Stimulated activated naive CD4-positive, alpha-beta T cell (primary cell): ENCODE data around the gene THRAP3.

Experiments used
- DNase-seq, 6 experiments: peaks; one replicate each; lab custom pipeline; 2025; lab: John Stamatoyannopoulos, UW

Gene THRAP3

GRCh38 chr1:36301220-36301619, 77.0 kb downstream of the THRAP3 start:
- DNase-seq = no peak

- DNase-seq = no peak
Measured at GRCh38 chr1:36303244-36303643, 79.0 kb downstream of the THRAP3 start.

DNA sequence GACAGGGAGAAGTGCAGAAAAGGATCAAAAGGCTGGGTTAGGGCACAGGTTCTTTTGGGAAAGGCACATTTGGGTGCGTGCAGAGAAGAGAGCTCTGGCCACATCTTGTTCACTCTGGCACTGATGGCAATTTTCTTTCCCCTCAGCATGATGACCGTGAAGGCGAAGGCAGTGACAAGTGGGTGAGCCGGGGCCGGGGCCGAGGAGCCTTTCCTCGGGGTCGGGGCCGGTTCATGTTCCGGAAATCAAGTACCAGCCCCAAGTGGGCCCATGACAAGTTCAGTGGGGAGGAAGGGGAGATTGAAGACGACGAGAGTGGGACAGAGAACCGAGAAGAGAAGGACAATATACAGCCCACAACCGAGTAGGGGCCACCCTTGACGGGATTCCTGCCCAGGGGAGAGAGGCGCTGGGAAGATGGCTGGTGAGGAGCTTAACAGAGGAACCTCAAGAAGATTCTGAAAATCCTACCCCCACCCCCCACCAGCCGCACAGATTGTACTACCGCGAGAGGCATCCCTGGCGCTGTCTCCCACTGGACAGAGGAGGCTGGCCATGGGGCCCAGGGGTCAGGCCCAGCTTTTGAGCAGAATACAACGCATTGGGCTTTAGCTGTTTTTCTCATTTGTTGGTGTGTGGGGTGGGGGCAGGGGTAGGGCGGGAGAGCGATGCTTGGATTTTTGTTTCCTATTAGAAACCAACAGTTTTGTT, 79.6 kb downstream of the THRAP3 start:
- no peak for DNase-seq

GRCh38 chr1:36304521-36304920, 80.3 kb downstream of the THRAP3 start:
- no peak for DNase-seq

- DNase-seq = no peak
Measured at GRCh38 chr1:36304970-36305914, 81.0 kb downstream of the THRAP3 start.

- DNase-seq = no peak
Measured at GRCh38 chr1:36305915-36306209, 81.6 kb downstream of the THRAP3 start.

GRCh38 chr1:36306210-36306901, 82.1 kb downstream of the THRAP3 start, which contains the start of gene SH3D21:
SH3D21 (plus strand) TSS chr1:36306368; CDS start chr1:36306421, 53 bp downstream.
- DNase-seq = peak in 5 of 6 experiments; percentile 34 to 56 (median 50)

DNA sequence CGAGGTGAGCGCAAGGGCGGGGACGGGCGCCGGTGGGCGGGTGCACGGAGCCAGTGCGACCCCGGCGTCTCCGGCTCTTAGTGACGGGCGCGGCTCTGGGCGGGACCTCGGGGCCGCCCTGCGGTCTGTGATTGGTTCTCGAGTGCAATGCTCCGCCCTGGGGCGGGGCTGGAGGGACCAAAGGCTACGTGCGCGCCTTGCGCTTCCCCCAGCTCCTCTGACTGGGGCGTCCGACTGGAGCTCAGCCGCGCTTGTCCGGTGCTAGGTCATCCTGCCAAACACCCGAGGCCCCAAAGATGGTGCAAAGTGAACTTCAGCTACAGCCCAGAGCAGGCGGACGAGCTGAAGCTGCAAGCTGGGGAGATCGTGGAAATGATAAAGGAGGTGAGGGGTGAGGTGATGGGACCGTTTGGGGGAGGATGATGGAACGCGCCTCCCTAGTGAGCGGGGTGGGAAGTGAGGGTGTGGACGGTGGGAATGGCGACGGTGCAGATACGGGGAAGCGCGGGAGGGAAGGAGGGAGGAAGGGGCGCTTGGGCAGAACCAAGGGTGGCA, 82.7 kb downstream of the THRAP3 start:
- peak; percentile 84 to 92 (median 91) for DNase-seq

GRCh38 chr1:36307601-36308330, 83.5 kb downstream of the THRAP3 start:
- DNase-seq = no peak

DNA sequence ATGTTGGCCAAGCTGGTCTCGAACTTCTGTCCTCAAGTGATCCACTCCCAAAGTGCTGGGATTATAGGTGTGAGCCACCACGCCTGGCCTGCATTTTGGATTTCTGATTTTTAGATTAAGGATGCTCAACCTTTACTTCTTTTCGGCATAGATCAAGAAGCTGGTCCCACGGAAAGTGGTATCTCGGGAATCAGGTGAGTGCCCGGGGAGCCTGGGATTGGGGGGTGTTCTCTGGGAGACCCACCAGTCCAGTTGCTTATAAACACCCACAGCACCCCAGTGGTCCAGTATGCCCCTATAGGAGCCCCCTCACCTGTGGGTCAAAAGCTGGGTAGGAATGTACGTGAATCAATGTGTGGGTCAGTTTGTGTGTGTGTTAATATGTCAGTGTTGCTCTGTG, 85.2 kb downstream of the THRAP3 start:
- no peak for DNase-seq

DNA sequence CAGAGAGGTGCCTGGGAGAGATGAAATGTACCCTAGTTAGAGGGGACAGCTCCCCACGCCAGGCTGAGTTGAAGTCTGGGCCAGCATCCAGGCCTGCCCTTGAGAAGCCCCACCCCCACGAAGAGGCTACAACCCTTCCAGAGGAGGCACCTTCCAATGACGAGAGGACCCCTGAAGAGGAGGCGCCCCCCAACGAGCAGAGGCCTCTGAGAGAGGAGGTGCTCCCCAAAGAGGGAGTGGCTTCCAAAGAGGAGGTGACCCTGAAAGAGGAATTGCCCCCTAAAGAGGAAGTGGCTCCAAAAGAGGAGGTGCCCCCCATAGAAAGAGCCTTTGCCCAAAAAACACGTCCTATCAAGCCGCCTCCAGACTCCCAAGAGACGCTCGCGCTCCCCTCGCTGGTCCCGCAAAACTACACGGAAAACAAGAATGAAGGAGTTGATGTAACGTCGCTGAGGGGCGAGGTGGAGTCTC, 96.1 kb downstream of the THRAP3 start:
- no peak for DNase-seq

GRCh38 chr1:36320767-36321118, 96.5 kb downstream of the THRAP3 start:
- no peak for DNase-seq

DNA sequence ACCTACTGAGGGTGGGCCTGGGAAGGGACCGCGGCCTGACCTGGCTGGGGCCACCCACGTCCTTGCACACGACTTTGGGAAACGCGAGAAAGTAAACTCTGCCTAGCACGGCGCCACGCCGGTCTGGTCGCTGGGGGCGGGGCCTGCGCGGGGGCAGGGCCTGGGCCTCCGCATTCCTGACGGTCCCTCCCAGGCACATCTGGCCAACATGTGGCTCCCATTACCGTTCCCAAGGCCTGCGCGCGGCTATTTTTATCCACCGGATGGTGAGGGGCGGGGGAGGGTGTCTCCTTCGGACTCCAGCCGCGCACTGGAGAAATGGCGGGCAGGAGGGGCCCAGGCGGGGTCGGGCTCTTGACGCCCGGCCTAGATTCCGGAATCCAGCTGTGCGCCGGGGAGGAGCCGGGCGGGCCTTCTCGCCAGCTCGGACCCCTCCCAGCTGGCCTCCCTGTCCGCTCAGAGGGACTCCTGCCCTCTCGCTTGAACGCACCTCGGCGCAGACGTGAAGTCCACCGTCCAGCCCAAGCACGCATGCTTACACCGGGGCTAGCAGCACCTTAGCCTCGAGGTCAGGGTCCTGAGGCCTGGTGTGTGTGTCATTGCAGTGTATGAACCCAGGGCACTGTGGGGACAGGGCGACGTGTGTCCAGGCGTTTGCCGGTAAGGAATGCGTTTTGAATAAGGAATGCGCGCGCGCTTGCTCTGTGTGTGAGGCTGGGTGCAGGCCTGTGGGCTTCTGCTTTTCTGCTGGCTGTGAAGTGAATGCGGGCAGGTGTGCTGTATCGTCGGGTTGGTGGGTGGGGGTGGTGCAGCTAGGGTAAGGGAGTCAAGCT, 97.1 kb downstream of the THRAP3 start:
- DNase-seq = peak in 4 of 6 experiments; percentile 10 to 30 (median 19)

GRCh38 chr1:36322041-36322785, 98.0 kb downstream of the THRAP3 start:
- DNase-seq = no peak

DNA sequence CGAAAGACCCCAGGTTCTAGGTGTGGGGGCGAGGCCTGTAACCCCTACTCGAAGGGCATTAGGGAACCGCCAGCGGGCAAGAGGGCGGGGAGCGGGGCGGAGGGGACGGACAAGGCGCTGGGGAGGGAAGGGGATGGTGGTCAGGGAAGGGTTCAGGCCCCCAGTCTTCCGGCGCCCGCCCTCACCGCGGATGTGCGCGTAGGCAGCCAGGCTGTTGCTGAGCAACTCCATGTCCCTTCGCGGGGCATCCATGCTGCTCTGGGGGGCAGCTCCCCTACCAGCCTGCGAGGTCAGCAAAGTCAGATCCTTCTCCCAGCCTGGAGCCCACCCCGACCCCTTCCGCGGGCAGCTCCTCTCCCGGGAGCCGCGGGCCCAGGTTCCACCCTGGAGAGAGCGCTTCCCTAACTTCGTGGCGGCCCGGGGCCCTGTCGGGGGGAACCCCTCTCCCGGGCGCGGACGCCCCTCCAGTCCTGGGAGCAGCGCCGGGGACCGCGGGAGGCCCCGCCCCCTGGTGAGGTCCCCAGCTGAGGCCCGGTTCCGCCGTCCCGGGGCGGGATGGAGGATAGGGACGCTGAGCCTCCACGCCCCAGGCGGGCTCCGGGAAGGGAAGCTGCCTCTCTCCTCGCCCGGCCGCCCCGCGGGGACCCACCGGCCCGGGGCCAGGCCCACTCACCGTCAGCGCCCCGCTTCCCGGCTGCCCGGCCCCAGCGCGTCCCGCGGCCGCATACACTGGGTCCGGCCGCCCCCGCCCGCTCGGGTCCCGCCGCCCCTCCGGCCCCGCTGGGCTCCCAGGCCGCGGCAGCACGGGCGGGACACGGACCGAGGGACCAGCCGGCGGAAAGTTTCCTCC, 98.8 kb downstream of the THRAP3 start:
- DNase-seq = peak in 4 of 6 experiments; percentile 18 to 40 (median 20)

DNA sequence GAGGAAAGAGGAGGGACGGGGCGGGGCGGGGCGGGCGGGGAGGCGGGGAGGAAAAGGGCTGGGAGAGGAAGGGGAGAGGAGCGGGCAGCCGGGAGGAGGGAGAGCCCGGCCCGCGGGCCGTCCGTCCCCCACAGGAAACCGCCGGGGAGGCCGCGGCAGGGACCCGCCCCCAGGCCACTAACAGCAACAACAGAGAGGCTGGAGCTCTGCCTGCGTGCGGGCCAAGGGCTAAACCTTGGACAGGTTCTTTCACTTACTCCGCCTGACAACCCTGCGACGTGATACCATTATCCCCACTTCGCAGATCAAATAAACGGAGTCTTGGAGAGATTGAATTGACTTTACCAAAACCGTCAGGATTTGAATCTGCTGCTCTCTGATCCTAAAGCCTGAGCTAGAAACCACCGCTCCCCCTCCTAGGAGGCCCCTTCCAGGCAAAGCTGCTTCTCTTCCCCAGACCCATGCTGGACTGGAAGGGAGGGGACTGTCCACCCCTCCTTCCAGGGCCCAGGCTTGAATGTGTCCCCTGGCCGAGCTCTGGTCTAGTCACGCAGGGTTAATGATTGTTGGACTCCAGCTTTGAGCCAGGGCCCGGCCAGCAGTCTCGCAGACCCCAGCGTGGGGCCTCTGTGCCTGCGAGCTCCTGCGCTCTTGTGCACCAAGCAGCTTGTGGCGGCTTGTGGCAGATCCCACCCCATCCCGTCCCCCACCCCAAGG, 99.6 kb downstream of the THRAP3 start, which contains the start of gene EVA1B:
TSS of gene EVA1B (minus strand) at position 10 of the 717 bp plus-strand sequence. CDS start 608 bp downstream, outside the sequence.
- peak in 5 of 6 experiments; percentile 13 to 44 (median 22) for DNase-seq

DNA sequence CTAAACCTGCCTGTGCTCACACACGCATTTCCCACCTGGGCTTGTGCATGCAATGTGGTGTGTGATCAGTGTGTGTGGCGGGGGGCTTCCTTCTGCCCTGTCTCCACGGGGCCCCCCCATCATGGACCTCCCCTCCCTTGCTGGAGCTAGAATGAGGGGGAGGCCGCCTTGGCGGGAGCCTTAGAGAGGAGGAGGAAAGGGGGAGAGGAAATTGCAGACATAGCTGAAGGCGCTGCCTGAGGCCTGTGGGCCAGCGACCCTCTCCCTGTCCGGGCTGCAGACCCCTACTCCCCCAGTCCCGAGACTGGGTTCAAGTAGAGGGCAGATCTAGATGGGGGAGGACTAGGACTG, 100.1 kb downstream of the THRAP3 start:
- no peak for DNase-seq

DNA sequence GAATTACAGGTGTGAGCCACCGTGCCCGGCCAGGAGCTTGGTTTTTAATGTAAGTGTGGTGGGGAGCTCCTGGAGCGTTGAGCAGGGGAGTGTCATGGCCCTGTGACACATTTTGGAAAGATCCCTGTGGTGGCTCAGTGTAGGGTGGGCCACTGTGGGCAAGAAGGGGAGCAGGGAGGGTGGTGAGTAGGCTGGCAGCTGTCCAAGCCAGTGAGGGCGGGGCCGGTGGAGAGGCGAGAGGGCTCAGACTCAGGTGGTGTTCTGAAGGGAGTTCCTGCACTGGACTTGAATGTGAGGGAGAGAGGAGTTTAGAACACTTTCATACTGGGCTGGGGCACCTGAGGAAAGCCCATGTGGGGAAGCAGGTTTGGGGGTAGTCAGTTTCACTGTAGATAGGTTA, 102.3 kb downstream of the THRAP3 start:
- DNase-seq = no peak
